Endothelial cell of umbilical vein (primary cell): ENCODE data around the gene SGTB. TPM values are rescaled to one million over a fixed set of nuclear protein-coding genes. Genes with fewer than 3 reads are reported as not detected.

Experiments used
- BruUV-seq: library from RNA; stranded (reverse); fragments of 400-500 nt; replicated peaks from 2 replicates; lab custom pipeline; 2021; lab: Mats Ljungman, UMichigan
- CTCF ChIA-PET: fragments of 300-600, 350-600 bp; sonication (Branson Sonifier 250); formaldehyde crosslinking; loops from one replicate; lab custom pipeline; 2021; ENCODE audit warnings: antibody characterized with exemption, inconsistent platforms; lab: Charles Lee
- POLR2A ChIA-PET: fragments of 300-600, 350-600 bp; sonication (Branson Sonifier 250); formaldehyde crosslinking; loops from one replicate; lab custom pipeline; 2021; ENCODE audit warnings: antibody characterized with exemption, inconsistent platforms; lab: Charles Lee
- DNase-seq: peaks from one replicate; pipeline ENCODE4 v3.0.0-alpha.2; 2011; ENCODE audit warnings: low read depth, low spot score
- FAIRE-seq: peaks from 2 replicates; lab custom pipeline; 2011; peaks lifted over from hg19 to GRCh38; lab: Jason Lieb, UNC
- H2AFZ ChIP-seq: 2 replicates; pipeline ENCODE4 v1.6.0; 2012; ENCODE audit warnings: low read depth, low read length, control low read depth, inconsistent platforms
- H3K27ac ChIP-seq: 2 replicates; pipeline ENCODE4 v1.5.1; 2011; ENCODE audit warnings: low read depth, mild to moderate bottlenecking, control low read depth, low read length, moderate library complexity; ENCODE audit not compliant: insufficient read depth
- H3K27me3 ChIP-seq, 2 experiments: 2 replicates each; pipeline versions ENCODE4 v1.6.0 to v1.6.1; 2011; ENCODE audit warnings: low read length in 2 of 2, mixed read lengths in 1 of 2; ENCODE audit not compliant: control insufficient read depth in 2 of 2, insufficient read depth in 2 of 2
- H3K36me3 ChIP-seq, 2 experiments: 2 replicates in 1 of 2; 3 replicates in 1 of 2; pipeline ENCODE4 v1.5.1; 2011; ENCODE audit warnings: low read length in 2 of 2, mild to moderate bottlenecking in 1 of 2, moderate library complexity in 1 of 2; ENCODE audit not compliant: control insufficient read depth in 2 of 2, insufficient read depth in 2 of 2; ENCODE audit errors: extremely low read depth in 1 of 2
- H3K4me1 ChIP-seq: 3 replicates; pipeline ENCODE4 v1.5.1; 2011; ENCODE audit warnings: mild to moderate bottlenecking, low read length; ENCODE audit not compliant: control insufficient read depth, insufficient read depth; ENCODE audit errors: extremely low read depth
- H3K4me2 ChIP-seq: 2 replicates; pipeline ENCODE4 v1.6.1; 2011; ENCODE audit warnings: low read length, control low read depth, mixed read lengths; ENCODE audit not compliant: insufficient read depth
- H3K4me3 ChIP-seq, 3 experiments: fragments of 200-600 bp in 1 of 3; sonication (generic), shearing (Covaris generic) in 1 of 3; replicated peaks in 1 of 3; 2 replicates each; pipeline ENCODE4 v1.5.1; 2011 to 2016; ENCODE audit warnings: control low read depth in 3 of 3, low read length in 3 of 3, mild to moderate bottlenecking in 2 of 3, inconsistent platforms in 1 of 3, low read depth in 1 of 3, moderate library complexity in 1 of 3; ENCODE audit not compliant: insufficient read depth in 1 of 3
- H3K79me2 ChIP-seq: 2 replicates; pipeline ENCODE4 v1.6.0; 2012; ENCODE audit warnings: low read length, inconsistent platforms; ENCODE audit not compliant: control insufficient read depth, insufficient read depth
- H3K9ac ChIP-seq: replicated peaks from 2 replicates; pipeline ENCODE3; 2011; ENCODE audit warnings: low read length, control low read depth; ENCODE audit not compliant: insufficient read depth; ENCODE audit errors: extremely low read depth
- H3K9me1 ChIP-seq: replicated peaks from 3 replicates; pipeline ENCODE4 v1.6.0; 2011; ENCODE audit warnings: mild to moderate bottlenecking, low read length; ENCODE audit not compliant: control insufficient read depth, insufficient read depth; ENCODE audit errors: extremely low read depth
- H3K9me3 ChIP-seq: replicated peaks from 2 replicates; pipeline ENCODE4 v1.5.1; 2012; ENCODE audit warnings: low read length, inconsistent platforms; ENCODE audit not compliant: control insufficient read depth, insufficient read depth
- H4K20me1 ChIP-seq: replicated peaks from 2 replicates; pipeline ENCODE3; 2011; ENCODE audit warnings: mild to moderate bottlenecking, low read length; ENCODE audit not compliant: control insufficient read depth, insufficient read depth; ENCODE audit errors: extremely low read depth
- FOS ChIP-seq: IDR thresholded peaks from 2 replicates; pipeline ENCODE4 v1.6.1; 2011; ENCODE audit warnings: mild to moderate bottlenecking, low read length, moderate library complexity, borderline replicate concordance; ENCODE audit not compliant: insufficient read depth
- GATA2 ChIP-seq: IDR thresholded peaks from 2 replicates; pipeline ENCODE4 v1.7.0; 2011; ENCODE audit warnings: low read depth, mild to moderate bottlenecking, moderate library complexity, mixed read lengths, low read length; ENCODE audit not compliant: insufficient read length, insufficient read depth
- JUN ChIP-seq: IDR thresholded peaks from 2 replicates; pipeline ENCODE4 v1.6.1; 2011; ENCODE audit warnings: borderline replicate concordance, low read depth; ENCODE audit not compliant: insufficient read length, insufficient read depth
- MAX ChIP-seq: IDR thresholded peaks from 2 replicates; pipeline ENCODE4 v1.6.1; 2011; ENCODE audit not compliant: insufficient read depth, insufficient read length
- MYC ChIP-seq: IDR thresholded peaks from one replicate; pipeline ENCODE4 v1.6.1; 2011; ENCODE audit warnings: mild to moderate bottlenecking, low read depth, low read length
- POLR2AphosphoS5 ChIP-seq: IDR thresholded peaks from 2 replicates; pipeline ENCODE4 v1.6.1; 2012; ENCODE audit warnings: low read depth, mild to moderate bottlenecking, control low read depth, low read length, moderate library complexity; ENCODE audit not compliant: insufficient read depth
- dilution Hi-C: fragments of 300-500 bp; cut with MboI; formaldehyde crosslinking; loops from one replicate; pipeline ENCODE4 v1.15.0; 2019; ENCODE audit warnings: low sequenced_read_pairs; ENCODE audit not compliant: extremely low pct_ligation_motif_present
- intact Hi-C: fragments of 100-400 bp; cut with micrococcal nuclease; formaldehyde crosslinking; loops from one replicate; pipeline ENCODE4 v1.10.0; 2022
- polyA plus RNA-seq, 4 experiments: library from polyadenylated mRNA; depleted of rRNA in 3 of 4; stranded (reverse) in 3 of 4; unstranded in 1 of 4; fragments of >200 nt; gene quantifications; 2 replicates each; pipeline versions ENCODE4 v1.2.1 to v1.2.3, GENCODE V29; 2011 to 2012; ENCODE audit warnings: missing spikeins in 1 of 4
- total RNA-seq: library from RNA; stranded (reverse); gene quantifications from 2 replicates; pipeline ENCODE4 v1.2.3, GENCODE V29; 2021
- TF ChIP-seq, protein P1 (sequence below), 2 donors: IDR thresholded peaks; 1 replicate in 1 of 2; 2 replicates in 1 of 2; pipeline ENCODE4 v1.5.1; 2011; ENCODE audit warnings: low read length in 2 of 2, mild to moderate bottlenecking in 2 of 2, moderate library complexity in 2 of 2, control low read depth in 1 of 2, inconsistent platforms in 1 of 2, low read depth in 1 of 2; ENCODE audit not compliant: insufficient read depth in 1 of 2; ENCODE audit errors: extremely low read depth in 1 of 2

The SGTB gene
- total and polyA plus RNA-seq, 2 donors (not counting 3 experiments of a cell fraction or from before 2014, with no cell fraction given), result 3.1 to 14.1 TPM

GRCh38 chr5:65707663-65708062 is 14.2 kb downstream of the SGTB start:
- H3K27ac ChIP-seq, result no peak overlapping the region
- no peak overlapping the region for H2AFZ ChIP-seq
- FAIRE-seq, result no peak
- DNase-seq, result no peak
- no peaks in the 10 kb centered on the region for H3K27me3 ChIP-seq
- BruUV-seq, result no TSS peak
- no peaks in the 10 kb centered on the region for H3K79me2 ChIP-seq
- dilution Hi-C loops, result no loop called here
- peaks cover 2 to 9% of the 10 kb centered on the region in 2 experiments for H3K36me3 ChIP-seq
- POLR2A ChIA-PET, result no interaction called here
- no peaks in the 10 kb centered on the region for H3K4me1 ChIP-seq
- H3K9me1 ChIP-seq, result no peaks in the 10 kb centered on the region
- no peaks in the 10 kb centered on the region for H4K20me1 ChIP-seq
- TF ChIP-seq GATA2, result no peak
- TF ChIP-seq POLR2AphosphoS5, result no peak
- TF ChIP-seq MYC, result no peak
- H3K4me2 ChIP-seq, result no peak overlapping the region
- intact Hi-C loops, result no loop called here
- no peak overlapping the region for H3K9ac ChIP-seq
- no peak overlapping the region for H3K4me3 ChIP-seq
- CTCF ChIA-PET, result no interaction called here
- H3K9me3 ChIP-seq, result no peaks in the 10 kb centered on the region

GRCh38 chr5:65704621-65705239 is 17.2 kb downstream of the SGTB start:
- Histone ChIP-seq H3K36me3 (peaks cover 0 to 2% of the 10 kb centered on the region in 2 experiments), H3K79me2 (no peaks in the 10 kb centered on the region), H3K9ac (no peak overlapping the region), H3K9me3 (no peaks in the 10 kb centered on the region), H3K4me1 (no peaks in the 10 kb centered on the region), H4K20me1 (no peaks in the 10 kb centered on the region), H3K27me3 (no peaks in the 10 kb centered on the region), H2AFZ (no peak overlapping the region), H3K27ac (no peak overlapping the region), H3K9me1 (no peaks in the 10 kb centered on the region), H3K4me3 (no peak overlapping the region), H3K4me2 (no peak overlapping the region)
- intact Hi-C loops, result no loop called here
- no TSS peak for BruUV-seq
- FAIRE-seq (no peak), DNase-seq (no peak)
- CTCF ChIA-PET, result interaction anchor here (1.0 kb wide), 1 partner anchor 22 kb away, joined by 3 read pairs; no protein-coding TSS in a partner anchor
- dilution Hi-C loops, result no loop called here
- TF ChIP-seq, protein P1, sequence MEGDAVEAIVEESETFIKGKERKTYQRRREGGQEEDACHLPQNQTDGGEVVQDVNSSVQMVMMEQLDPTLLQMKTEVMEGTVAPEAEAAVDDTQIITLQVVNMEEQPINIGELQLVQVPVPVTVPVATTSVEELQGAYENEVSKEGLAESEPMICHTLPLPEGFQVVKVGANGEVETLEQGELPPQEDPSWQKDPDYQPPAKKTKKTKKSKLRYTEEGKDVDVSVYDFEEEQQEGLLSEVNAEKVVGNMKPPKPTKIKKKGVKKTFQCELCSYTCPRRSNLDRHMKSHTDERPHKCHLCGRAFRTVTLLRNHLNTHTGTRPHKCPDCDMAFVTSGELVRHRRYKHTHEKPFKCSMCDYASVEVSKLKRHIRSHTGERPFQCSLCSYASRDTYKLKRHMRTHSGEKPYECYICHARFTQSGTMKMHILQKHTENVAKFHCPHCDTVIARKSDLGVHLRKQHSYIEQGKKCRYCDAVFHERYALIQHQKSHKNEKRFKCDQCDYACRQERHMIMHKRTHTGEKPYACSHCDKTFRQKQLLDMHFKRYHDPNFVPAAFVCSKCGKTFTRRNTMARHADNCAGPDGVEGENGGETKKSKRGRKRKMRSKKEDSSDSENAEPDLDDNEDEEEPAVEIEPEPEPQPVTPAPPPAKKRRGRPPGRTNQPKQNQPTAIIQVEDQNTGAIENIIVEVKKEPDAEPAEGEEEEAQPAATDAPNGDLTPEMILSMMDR (IDR thresholded peaks at IDR 0.05; ENCODE audit: extremely low read depth in 1 of 2, insufficient read depth in 1 of 2, low read depth in 1 of 2, low read length in 2 of 2), result no peak
- no peak for TF ChIP-seq MAX
- no peak for TF ChIP-seq FOS
- no peak for TF ChIP-seq GATA2
- TF ChIP-seq JUN, result no peak
- POLR2A ChIA-PET, result no interaction called here
